Measurements from ENCODE around the gene ERCC1.
"Not testable (repeated sequence)": the region's sequence is repeated elsewhere in the genome, so short reads cannot be mapped to it uniquely, and the experiment has no call there.

The ERCC1 gene

GRCh38 chr19:45429896-45430295, 6.2 kb upstream of the ERCC1 start:
- not testable (repeated sequence) for DNase-seq (ENCODE audit: low read depth)

GRCh38 chr19:45428384-45429231, 4.9 kb upstream of the ERCC1 start:
- no peak for DNase-seq (ENCODE audit: low read depth)

DNA sequence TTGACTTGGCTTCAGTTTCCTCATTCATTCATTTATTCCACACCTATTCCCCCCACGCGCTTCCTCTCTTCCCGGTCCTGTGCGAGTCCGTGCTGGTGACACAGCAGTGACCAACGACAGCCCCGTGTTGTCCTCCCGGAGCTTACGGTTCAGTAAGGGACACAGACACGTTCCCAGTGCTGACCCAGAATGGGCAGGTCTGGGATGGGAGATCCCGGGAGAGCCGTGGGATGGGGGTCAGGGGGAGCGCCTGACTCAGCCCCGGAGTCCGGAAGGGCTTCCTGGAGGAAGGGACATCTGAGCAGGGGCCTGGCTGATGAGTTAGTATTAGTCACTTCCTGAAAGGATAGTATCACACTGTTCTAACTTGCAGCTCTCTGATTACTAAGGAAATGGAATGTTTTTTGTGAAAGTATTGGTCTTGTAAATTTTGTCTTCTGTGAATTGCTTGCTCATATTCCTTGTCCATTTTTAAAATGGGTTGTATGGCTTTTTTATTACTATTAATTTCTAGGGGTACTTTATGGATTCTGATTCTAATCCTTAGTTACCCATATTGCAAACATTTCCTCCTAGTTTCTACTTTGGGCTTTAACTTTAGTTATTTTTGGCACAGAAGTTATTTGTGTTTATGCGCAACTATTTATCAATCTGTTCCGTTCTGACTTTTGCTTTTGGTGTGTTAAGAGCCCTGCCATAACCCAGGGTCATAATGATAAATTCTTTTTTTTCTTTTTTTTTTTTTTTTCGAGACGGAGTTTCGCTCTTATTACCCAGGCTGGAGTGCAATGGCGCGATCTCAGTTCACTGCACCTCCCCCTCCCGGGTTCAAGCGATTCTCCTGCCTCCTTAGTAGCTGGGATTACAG, 708 bp upstream of the ERCC1 start:
- peak; percentile 88 for DNase-seq (ENCODE audit: low read depth)

- no peak for DNase-seq (ENCODE audit: low read depth)
These were observed 606 bp downstream of the ERCC1 start for GRCh38 chr19:45423033-45423588.

- DNase-seq (ENCODE audit: low read depth), result no peak
These were observed 1.7 kb downstream of the ERCC1 start for GRCh38 chr19:45421947-45422498.

- no peak for DNase-seq (ENCODE audit: low read depth)
These were observed 2.8 kb downstream of the ERCC1 start for GRCh38 chr19:45420871-45421270.

GRCh38 chr19:45420356-45420755, 3.4 kb downstream of the ERCC1 start:
- DNase-seq (ENCODE audit: low read depth), result no peak

DNA sequence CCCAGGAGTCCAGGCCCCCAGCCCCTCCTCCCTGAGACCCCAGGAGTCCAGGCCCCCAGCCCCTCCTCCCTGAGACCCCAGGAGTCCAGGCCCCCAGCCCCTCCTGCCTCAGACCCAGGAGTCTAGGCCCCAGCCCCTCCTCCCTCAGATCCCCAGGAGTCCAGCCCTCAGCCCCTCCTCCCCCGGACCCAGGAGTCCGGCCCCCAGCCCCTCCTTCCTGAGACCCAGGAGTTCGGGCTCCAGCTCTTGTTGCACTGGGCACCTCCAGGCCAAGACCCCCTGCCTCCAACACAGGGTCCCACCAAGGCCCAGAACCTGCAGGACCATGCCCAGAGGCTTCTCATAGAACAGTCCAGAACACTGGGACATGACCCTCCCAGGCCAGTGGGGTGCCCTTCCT, 3.8 kb downstream of the ERCC1 start:
- DNase-seq (ENCODE audit: low read depth), result no peak

DNA sequence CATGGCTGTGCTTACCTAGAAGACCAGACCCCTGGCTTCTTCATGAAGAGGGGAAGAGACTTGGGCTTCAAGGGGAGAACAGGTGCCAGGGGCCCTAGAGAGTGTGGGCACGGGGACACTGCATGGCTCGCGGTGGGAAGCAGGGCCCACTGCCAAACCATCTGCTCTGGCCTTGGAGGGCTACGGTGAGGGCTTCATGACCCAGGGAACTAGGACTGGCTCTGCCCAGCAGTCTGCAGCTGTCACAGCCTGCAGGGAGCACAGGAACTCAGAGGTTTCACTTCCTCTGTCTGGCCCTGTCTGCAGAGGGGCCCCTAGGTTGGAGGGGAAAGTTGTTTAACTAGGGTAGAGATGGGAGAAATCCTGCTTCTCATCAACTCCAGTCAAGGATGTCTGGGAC, 4.3 kb downstream of the ERCC1 start:
- DNase-seq (ENCODE audit: low read depth), result no peak

DNA sequence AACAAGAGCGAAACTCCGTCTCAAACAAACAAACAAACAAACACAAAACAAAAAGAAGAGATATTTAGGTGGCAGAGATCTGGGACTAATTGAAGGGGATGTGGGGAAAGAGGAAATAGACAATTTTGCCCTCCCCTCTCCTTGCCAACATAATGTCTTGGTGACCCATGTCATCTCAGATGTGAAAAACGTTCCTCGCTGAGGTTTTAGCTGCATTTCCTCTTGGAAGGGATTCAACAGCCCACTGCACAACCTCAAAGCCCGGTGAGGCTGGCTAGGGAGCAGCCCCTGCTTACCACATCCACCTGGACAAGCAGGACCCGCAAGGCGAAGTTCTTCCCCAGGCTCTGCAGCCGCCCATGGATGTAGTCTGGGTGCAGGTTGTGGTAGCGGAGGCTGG, 4.9 kb downstream of the ERCC1 start:
- DNase-seq (ENCODE audit: low read depth), result no peak

GRCh38 chr19:45417151-45417550, 6.6 kb downstream of the ERCC1 start:
- DNase-seq (ENCODE audit: low read depth), result no peak

DNA sequence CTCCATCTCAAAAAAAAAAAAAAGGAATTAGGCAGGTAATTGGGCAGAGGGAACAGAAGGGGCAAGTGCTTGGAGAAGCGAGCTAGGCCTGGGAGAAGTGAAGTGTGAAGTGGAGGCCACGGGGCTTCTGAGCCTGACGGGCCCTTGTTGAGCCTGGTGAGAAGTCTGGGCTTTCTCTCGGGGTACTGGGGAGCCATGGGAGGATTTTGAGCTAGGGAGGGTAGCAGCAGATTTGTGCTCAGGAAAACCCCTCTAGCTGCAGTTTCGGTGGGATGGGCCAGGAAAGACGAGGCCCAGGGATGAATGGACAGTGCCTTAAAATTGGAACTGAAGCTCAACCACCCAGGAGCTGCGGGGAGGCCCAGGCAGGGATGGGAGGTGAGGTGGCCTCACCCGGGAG, 9.2 kb downstream of the ERCC1 start:
- no peak for DNase-seq (ENCODE audit: low read depth)

DNA sequence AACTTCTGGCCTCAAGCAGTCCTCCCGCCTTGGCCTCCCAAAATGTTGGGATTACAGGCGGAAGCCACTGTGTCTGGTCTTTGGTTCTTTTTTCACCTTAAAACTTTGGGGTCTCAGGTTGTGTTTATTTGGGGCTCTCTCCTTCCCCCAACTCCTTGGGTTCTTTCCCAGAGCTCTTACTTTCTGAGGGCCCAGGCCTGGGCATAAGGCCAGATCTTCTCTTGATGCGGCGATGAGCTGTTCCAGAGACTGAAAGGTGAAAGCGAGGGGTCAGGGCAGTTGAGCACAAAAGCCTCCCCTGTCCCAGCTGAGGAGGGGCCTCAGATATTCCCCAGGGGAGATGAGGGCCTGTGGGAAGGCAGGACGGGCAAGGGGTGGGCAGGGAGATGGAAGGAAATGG, 10.2 kb downstream of the ERCC1 start:
- no peak for DNase-seq (ENCODE audit: low read depth)

DNA sequence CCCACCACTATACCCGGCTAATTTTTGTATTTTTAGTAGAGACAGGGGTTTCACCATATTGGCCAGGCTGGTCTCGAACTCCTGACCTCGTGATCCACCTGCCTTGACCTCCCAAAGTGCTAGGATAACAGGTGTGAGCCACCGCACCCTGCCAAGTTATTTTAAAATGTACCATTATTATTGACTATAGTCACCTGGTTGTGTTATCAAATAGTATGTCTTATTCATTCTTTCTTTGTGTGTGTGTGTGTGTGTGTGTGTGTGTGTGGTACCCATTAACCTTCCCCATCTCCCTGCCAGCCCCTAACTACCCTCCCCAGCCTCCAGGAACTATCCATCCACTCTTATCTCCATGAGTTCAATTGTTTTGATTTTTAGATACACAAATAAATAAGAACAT, 13.4 kb downstream of the ERCC1 start:
- DNase-seq (ENCODE audit: low read depth), result not testable (repeated sequence)

DNA sequence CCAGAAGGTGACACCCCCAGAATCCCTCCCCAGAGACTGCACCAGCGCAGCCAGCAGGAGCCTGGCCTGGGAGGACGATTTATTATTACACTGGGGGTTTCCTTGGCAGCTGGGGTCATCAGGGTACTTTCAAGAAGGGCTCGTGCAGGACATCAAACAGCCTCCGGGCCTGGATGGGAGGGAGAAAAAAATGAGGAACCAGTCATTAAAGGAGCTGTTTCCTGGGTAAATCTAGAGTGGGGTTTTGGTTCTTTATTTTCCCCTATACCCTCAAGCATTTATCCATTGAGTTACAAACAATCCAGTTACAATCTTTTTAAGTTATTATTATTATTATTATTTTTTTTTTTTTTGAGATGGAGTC, 14.2 kb downstream of the ERCC1 start:
- DNase-seq (ENCODE audit: low read depth), result no peak

DNA sequence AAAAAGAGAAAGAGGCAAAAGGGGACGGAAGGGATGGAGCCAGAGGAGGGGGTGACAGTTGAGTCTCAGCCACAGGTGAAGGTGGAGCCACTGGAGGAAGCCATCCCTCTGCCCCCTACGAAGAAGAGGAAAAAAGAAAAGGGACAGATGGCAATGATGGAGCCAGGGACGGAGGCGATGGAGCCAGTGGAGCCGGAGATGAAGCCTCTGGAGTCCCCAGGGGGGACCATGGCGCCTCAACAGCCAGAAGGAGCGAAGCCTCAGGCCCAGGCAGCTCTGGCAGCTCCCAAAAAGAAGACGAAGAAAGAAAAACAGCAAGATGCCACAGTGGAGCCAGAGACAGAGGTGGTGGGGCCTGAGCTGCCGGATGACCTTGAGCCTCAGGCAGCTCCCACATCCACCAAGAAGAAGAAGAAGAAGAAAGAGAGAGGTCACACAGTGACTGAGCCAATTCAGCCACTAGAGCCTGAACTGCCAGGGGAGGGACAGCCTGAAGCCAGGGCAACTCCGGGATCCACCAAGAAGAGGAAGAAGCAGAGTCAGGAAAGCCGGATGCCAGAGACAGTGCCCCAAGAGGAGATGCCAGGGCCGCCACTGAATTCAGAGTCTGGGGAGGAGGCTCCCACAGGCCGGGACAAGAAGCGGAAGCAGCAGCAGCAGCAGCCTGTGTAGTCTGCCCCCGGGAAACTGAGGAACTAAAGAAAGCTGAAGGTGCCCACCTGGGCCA, 14.7 kb downstream of the ERCC1 start:
- DNase-seq (ENCODE audit: low read depth), result no peak

- no peak for DNase-seq (ENCODE audit: low read depth)
These were observed 15.6 kb downstream of the ERCC1 start for GRCh38 chr19:45408121-45408520.

- DNase-seq (ENCODE audit: low read depth), result not testable (repeated sequence)
These were observed 16.1 kb downstream of the ERCC1 start for GRCh38 chr19:45407585-45407984.

- DNase-seq (ENCODE audit: low read depth), result no peak
These were observed 16.7 kb downstream of the ERCC1 start for GRCh38 chr19:45407091-45407375.

- peak; percentile 75 for DNase-seq (ENCODE audit: low read depth)
These were observed 17.3 kb downstream of the ERCC1 start, which contains the start of gene POLR1G for GRCh38 chr19:45406226-45407090. Gene POLR1G, plus strand, starts transcription at chr19:45406644. Its CDS starts 53 bp downstream, at chr19:45406697.
